GM12865 (cell line): ENCODE data around the gene ACER3.
"Not testable (repeated sequence)": the region's sequence is repeated elsewhere in the genome, so short reads cannot be mapped to it uniquely, and the experiment has no call there.

Experiments
- DNase-seq: peaks from one replicate; pipeline ENCODE4 v3.0.0; 2010; ENCODE audit warnings: low read depth
- H3K4me3 ChIP-seq: 2 replicates; pipeline ENCODE4 v1.5.1; 2011; ENCODE audit warnings: mild to moderate bottlenecking, low read depth, low read length, control low read depth
- TF ChIP-seq, protein P1 (sequence below): IDR thresholded peaks from 2 replicates; pipeline ENCODE4 v1.5.1; 2011; ENCODE audit warnings: low read length, control low read depth, low read depth, inconsistent platforms; ENCODE audit not compliant: insufficient read depth; ENCODE audit errors: missing control alignments

ACER3 gene

GRCh38 chr11:76947190-76947589 lies 86.5 kb downstream of the ACER3 start:
- TF ChIP-seq, protein P1, sequence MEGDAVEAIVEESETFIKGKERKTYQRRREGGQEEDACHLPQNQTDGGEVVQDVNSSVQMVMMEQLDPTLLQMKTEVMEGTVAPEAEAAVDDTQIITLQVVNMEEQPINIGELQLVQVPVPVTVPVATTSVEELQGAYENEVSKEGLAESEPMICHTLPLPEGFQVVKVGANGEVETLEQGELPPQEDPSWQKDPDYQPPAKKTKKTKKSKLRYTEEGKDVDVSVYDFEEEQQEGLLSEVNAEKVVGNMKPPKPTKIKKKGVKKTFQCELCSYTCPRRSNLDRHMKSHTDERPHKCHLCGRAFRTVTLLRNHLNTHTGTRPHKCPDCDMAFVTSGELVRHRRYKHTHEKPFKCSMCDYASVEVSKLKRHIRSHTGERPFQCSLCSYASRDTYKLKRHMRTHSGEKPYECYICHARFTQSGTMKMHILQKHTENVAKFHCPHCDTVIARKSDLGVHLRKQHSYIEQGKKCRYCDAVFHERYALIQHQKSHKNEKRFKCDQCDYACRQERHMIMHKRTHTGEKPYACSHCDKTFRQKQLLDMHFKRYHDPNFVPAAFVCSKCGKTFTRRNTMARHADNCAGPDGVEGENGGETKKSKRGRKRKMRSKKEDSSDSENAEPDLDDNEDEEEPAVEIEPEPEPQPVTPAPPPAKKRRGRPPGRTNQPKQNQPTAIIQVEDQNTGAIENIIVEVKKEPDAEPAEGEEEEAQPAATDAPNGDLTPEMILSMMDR = no peak
- no peak for DNase-seq
- no peak overlapping the region for H3K4me3 ChIP-seq

GRCh38 chr11:76947800-76948199 lies 87.1 kb downstream of the ACER3 start:
- TF ChIP-seq, protein P1 = no peak
- no peak for DNase-seq

GRCh38 chr11:76955459-76956114 lies 94.9 kb downstream of the ACER3 start:
- DNase-seq = no peak
- H3K4me3 ChIP-seq = no peak overlapping the region
- TF ChIP-seq, protein P1 = no peak

More at GRCh38 chr11:76947800-76948199, 87.1 kb downstream of the ACER3 start:
- H3K4me3 ChIP-seq = no peak overlapping the region

DNA sequence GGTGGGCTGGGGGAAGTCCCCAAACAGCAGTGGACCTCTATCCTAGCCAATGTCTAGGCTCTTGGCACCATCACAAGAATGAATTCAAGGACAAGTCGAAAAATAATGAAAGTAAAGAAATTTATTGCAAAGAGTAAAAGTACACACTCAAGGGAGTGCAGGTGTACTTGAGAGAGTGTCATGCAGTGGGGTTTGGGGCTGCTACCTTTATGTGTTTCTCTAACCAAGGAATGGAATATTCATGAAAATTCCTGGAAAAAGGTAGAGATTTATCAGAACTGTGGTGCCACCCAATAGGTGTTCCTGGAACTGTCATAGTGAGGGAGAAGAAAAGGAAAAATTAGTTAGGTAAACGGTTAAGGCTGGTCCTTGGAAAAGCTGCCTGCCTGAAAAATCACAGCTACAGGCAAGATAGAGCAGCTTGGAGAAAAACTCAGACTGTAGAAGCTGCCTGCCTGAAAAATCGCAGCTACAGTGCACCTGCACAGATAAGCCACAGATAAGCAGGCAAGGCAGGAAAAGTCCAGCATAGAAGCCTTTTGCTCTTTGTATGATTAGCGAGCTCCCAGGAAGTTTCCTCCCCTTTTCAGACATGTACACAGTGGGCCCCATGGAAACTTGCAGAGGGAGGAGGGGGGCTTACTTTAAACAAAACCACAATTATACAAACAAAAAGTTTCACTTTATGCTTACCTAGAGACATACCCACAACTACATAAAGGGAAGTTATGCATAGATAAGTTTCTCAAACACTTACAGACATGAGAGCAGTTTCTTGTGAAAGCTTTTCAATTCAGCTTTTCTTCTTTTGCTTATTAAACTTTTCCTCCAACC lies 102.1 kb downstream of the ACER3 start:
- H3K4me3 ChIP-seq = no peak overlapping the region
- DNase-seq = peak; percentile 59
- TF ChIP-seq, protein P1 = no peak

DNA sequence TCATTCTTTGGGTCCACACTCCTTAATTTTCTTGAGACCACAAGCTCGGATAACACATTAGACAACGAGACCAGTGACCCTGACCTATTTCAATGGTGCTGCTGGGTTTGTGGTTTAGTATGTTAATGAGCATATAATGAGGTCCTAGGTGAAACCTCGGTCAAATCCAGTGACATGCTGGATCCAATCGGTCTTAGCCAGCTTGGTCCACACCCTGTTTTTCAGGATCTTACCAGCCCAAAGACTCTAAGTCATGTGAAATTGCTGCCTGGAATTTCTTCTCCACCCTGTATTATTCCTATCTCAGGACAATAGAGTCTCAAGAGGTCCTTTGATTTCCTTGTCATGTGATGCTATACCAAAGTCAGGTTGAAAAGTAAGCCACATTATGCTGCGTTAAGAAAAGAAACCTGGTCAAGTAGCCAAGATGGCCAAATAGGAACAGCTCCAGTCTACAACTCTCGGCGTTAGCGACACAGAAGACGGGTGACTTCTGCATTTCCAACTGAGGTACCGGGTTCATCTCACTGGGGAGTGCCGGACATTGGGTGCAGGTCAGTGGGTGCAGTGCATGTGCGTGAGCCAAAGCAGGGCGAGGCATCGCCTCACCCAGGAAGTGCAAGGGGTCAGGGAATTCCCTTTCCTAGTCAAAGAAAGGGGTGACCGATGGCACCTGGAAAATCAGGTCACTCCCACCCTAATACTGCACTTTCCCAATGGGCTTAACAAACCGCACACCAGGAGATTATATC lies 102.9 kb downstream of the ACER3 start:
- not testable (repeated sequence) for H3K4me3 ChIP-seq

GRCh38 chr11:76972051-76972450 lies 111.3 kb downstream of the ACER3 start:
- no peak for DNase-seq
- TF ChIP-seq, protein P1 = no peak
- no peak overlapping the region for H3K4me3 ChIP-seq

More for the DNA sequence above, 102.9 kb downstream of the ACER3 start:
- DNase-seq = not testable (repeated sequence)
